Stomach (tissue), 9 donors: ENCODE measurements around the gene RNPEPL1. TPM values are rescaled to one million over a fixed set of nuclear protein-coding genes. Genes with fewer than 3 reads are reported as not detected.

Experiments
- DNase-seq, 2 donors: peaks; one replicate each; pipeline versions ENCODE4 v3.0.0 to v3.0.0-alpha.2; 2013 to 2019
- H3K27ac ChIP-seq, 5 donors: fragments of 200-600 bp in 4 of 5; sonication (generic) in 4 of 5; one replicate each; pipeline ENCODE4 v1.5.1; 2013 to 2019; ENCODE audit warnings: mild to moderate bottlenecking in 1 of 5, moderate library complexity in 1 of 5
- H3K27me3 ChIP-seq, 3 donors: fragments of 200-600 bp; sonication (generic); one replicate each; pipeline ENCODE4 v1.5.1; 2017 to 2019; ENCODE audit warnings: mixed run types in 1 of 3
- H3K36me3 ChIP-seq, 4 donors: fragments of 200-600 bp; sonication (generic); 1 replicate in 3 of 4; 2 replicates in 1 of 4; pipeline ENCODE4 v1.5.1; 2016 to 2019
- H3K4me1 ChIP-seq, 4 donors: fragments of 200-600 bp; sonication (generic); one replicate each; pipeline ENCODE4 v1.5.1; 2016 to 2019
- H3K4me3 ChIP-seq, 4 donors: fragments of 200-600 bp; sonication (generic) in 3 of 4; one replicate each; pipeline ENCODE4 v1.5.1; 2016 to 2019; ENCODE audit warnings: mild to moderate bottlenecking in 1 of 4
- H3K9me3 ChIP-seq, 4 donors: fragments of 200-600 bp; sonication (generic); one replicate each; pipeline ENCODE4 v1.5.1; 2016 to 2019
- EP300 ChIP-seq: sonication (generic); formaldehyde crosslinking; IDR thresholded peaks from one replicate; pipeline ENCODE4 v1.6.1; 2017; ENCODE audit warnings: antibody characterized with exemption
- POLR2A ChIP-seq, 4 donors: fragments of 450-650 bp; IDR thresholded peaks; one replicate each; pipeline ENCODE4 v1.6.1; 2016; ENCODE audit warnings: antibody characterized with exemption in 4 of 4, control low read depth in 2 of 4, mild to moderate bottlenecking in 1 of 4, moderate library complexity in 1 of 4
- POLR2AphosphoS5 ChIP-seq, 3 donors: sonication (generic); formaldehyde crosslinking; IDR thresholded peaks; one replicate each; pipeline ENCODE4 v1.6.1; 2016; ENCODE audit warnings: antibody characterized with exemption in 3 of 3
- WGBS, 5 donors: extraction: QIAGEN DNeasy Blood & Tissue Kit in 3 of 5; methylation state at CpG; one replicate each; pipeline versions ENCODE4 v1.1.5 to v1.1.7; 2013 to 2018; 5-methylcytosine and 5-hydroxymethylcytosine counted together
- intact Hi-C: fragments of 100-400 bp; cut with DNase I; formaldehyde crosslinking; loops from one replicate; pipeline ENCODE4 v1.15.1; 2023; ENCODE audit warnings: low total_unique reads
- polyA plus RNA-seq, 3 donors: library from polyadenylated mRNA; stranded (reverse); fragments of 200-250 nt; gene quantifications; one replicate each; pipeline ENCODE4 v1.2.3, GENCODE V29; 2013
- total RNA-seq, 5 donors: library from RNA; depleted of rRNA; stranded (reverse); fragments of >200 nt; gene quantifications; one replicate each; pipeline versions ENCODE4 v1.1.0 to v1.2.3, GENCODE V29; 2014 to 2016
- TF ChIP-seq, protein P1 (sequence below), 7 experiments: fragments of 450-650 bp in 4 of 7; fragments of 200-600 bp in 3 of 7; sonication (generic) in 3 of 7; IDR thresholded peaks; one replicate each; pipeline ENCODE4 v1.5.1; 2016 to 2019; ENCODE audit warnings: antibody characterized with exemption in 7 of 7, control low read depth in 2 of 7, mild to moderate bottlenecking in 1 of 7
- donor health status: healthy with polysubstance abuse.
- donor health status: Bipolar disorder and iron deficiency.
- donor health status: healthy.

Gene RNPEPL1
- total and polyA plus RNA-seq, 8 donors: 32.7 to 196 (median 124) TPM

DNA sequence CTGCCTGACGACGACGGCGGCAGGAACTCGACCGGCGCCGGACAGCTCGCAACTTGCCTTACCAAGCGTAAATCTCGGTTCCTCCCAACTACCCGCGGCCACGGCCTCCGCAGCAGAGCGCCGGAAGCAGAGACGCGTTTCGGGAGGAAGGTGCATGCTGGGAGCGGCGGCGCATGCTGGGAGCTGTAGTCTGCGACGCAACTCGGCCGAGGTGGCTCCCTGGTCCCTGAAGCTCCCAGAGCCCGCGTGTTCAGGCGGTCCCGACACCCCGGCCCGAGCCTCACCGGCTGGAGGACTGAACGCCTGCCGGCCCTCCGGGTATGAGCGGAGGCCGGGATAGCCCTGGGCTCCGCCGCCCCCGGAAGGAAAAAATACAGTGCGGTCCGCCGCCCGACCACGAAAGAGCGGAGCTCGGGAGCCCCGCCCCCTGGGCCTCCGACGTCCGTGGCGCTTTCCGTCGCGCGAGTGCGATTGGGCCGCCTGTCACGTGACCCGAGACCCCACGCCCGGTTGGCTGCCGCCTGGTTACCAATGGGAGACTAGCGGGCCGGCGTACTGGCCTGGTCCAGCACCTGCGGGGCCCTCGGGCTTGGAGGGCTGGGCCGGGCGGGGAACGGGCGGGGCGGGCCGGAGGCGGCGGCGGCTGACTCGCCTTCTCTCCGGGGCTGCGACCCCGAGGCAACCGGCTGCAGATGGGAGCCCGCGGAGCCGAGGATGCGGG, 18.1 kb downstream of the RNPEPL1 start, which contains the start of gene CAPN10:
Gene CAPN10, plus strand, starts transcription at position 537 of the 721 bp plus-strand sequence. Its CDS starts 178 bp downstream, at position 715.
- H3K27me3 ChIP-seq: no peaks in the 10 kb centered on the region
- no peaks in the 10 kb centered on the region for H3K9me3 ChIP-seq
- peak; percentile 99 for DNase-seq
- intact Hi-C loops: no loop called here
- peak within 1 kb of the TSS; percentile 89 to 98 (median 93) for H3K27ac ChIP-seq
- WGBS, 5 donors: 0 to 1% (median 0%) methylated on average over 14 to 88 of the region's 88 CpGs
- peak within 1 kb of the TSS; percentile 75 to 91 (median 80) for H3K4me3 ChIP-seq
- H3K36me3 ChIP-seq: peaks cover 5 to 26% (median 22%) of the 10 kb centered on the region in 4 donors
- peaks cover 39 to 63% (median 52%) of the 10 kb centered on the region in 4 donors for H3K4me1 ChIP-seq
- TF ChIP-seq POLR2AphosphoS5 (IDR thresholded peaks at IDR 0.05) (peak; percentile 73 to 96 (median 86)), EP300 (no peak), POLR2A (IDR thresholded peaks at IDR 0.05) (peak in 1 of 4 donors; percentile 6)
- TF ChIP-seq, protein P1, sequence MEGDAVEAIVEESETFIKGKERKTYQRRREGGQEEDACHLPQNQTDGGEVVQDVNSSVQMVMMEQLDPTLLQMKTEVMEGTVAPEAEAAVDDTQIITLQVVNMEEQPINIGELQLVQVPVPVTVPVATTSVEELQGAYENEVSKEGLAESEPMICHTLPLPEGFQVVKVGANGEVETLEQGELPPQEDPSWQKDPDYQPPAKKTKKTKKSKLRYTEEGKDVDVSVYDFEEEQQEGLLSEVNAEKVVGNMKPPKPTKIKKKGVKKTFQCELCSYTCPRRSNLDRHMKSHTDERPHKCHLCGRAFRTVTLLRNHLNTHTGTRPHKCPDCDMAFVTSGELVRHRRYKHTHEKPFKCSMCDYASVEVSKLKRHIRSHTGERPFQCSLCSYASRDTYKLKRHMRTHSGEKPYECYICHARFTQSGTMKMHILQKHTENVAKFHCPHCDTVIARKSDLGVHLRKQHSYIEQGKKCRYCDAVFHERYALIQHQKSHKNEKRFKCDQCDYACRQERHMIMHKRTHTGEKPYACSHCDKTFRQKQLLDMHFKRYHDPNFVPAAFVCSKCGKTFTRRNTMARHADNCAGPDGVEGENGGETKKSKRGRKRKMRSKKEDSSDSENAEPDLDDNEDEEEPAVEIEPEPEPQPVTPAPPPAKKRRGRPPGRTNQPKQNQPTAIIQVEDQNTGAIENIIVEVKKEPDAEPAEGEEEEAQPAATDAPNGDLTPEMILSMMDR (IDR thresholded peaks at IDR 0.05): no peak

DNA sequence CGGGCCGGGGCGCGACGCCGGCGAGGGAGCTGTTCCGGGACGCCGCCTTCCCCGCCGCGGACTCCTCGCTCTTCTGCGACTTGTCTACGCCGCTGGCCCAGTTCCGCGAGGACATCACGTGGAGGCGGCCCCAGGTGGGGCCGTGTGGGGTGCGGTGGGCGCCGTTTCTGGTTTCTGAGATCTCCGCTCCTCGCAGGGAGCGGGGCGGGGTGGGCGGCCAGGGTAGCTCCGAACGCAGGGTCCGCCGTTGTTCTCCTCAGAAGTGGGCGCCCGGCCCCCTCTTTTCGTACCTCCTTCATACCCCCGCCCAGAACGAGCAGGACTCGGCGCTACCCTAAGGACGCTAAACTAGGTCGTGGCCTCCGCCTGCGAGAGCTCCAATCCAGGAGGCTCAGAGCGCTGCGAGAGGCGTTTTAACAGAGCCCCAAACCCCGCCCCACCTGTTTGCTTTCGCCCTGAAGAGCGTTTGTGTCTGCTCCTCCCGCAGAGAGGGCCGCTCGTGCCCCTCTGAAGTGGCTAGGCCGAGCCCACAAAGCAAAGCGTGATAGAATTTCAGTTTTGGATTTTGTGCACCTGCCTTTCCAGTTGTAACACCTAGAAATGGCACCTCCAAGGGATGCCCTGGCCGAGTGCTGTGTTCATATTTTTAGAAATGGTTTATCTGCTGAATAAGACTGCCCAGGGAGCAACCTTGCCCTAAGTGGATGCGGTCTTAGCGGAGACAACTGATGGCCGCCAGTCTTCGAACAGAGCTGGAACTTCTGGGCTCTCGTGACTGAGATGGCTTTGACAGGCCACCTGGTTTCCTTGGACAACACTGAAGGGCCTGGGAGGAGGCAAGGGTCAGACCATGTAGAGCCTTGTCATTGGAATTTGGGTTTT, 18.9 kb downstream of the RNPEPL1 start:
- Histone ChIP-seq H3K27me3 (no peaks in the 10 kb centered on the region), H3K27ac (peak overlapping the region; percentile 71 to 98 (median 93)), H3K4me1 (peaks cover 39 to 62% (median 52%) of the 10 kb centered on the region in 4 donors), H3K9me3 (no peaks in the 10 kb centered on the region), H3K4me3 (peak overlapping the region; percentile 75 to 91 (median 80)), H3K36me3 (peaks cover 5 to 31% (median 30%) of the 10 kb centered on the region in 4 donors)
- intact Hi-C loops: no loop called here
- TF ChIP-seq POLR2AphosphoS5 (IDR thresholded peaks at IDR 0.05): no peak
- TF ChIP-seq EP300: no peak
- no peak for TF ChIP-seq POLR2A (IDR thresholded peaks at IDR 0.05)
- 2 to 9% (median 3%) methylated on average over 18 to 62 of the region's 62 CpGs for WGBS, 5 donors
- DNase-seq: peak; percentile 51 to 66

DNA sequence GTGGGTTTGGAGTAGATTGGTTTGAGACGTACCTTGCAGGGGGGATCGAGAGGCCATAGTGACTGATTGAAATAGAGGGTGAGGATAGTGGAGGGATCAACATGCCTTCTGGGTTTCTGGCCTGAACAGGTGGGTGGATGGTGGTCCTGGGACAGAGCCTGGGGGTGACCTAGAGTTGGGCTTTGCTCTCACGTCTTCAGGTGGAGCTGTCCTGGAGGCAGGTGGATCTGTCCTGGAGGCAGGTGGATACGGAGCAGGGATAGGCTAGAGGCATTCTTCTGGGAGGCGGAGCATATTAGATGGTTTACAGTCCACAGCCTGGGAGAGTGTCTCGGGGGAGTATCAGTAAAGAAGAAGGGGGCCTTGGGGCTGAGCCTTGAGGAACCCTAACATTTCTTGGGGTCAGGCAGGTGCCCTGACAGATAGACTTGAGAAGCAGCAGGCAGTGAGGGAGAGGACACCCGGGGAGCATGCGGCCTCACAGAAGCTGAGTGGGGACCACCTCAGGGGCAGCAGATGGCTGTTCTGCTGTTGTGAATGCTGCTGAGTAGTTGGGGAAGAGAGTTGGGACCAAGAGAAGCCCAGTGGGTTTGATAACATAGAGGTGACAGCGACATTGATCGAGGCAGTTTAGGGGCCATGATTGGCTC, 19.8 kb downstream of the RNPEPL1 start:
- 75 to 82% (median 81%) methylated on average over 10 of the region's 10 CpGs for WGBS, 5 donors
- intact Hi-C loops: no loop called here
- Histone ChIP-seq H3K4me1 (peaks cover 39 to 59% (median 53%) of the 10 kb centered on the region in 4 donors), H3K27ac (no peak overlapping the region), H3K36me3 (peaks cover 5 to 41% (median 39%) of the 10 kb centered on the region in 4 donors), H3K4me3 (peak overlapping the region; percentile 75 to 91 (median 80)), H3K27me3 (no peaks in the 10 kb centered on the region), H3K9me3 (no peaks in the 10 kb centered on the region)
- TF ChIP-seq POLR2AphosphoS5 (IDR thresholded peaks at IDR 0.05): no peak
- no peak for TF ChIP-seq POLR2A (IDR thresholded peaks at IDR 0.05)
- no peak for TF ChIP-seq EP300
- TF ChIP-seq, protein P1 (IDR thresholded peaks at IDR 0.05): no peak
- DNase-seq: no peak

DNA sequence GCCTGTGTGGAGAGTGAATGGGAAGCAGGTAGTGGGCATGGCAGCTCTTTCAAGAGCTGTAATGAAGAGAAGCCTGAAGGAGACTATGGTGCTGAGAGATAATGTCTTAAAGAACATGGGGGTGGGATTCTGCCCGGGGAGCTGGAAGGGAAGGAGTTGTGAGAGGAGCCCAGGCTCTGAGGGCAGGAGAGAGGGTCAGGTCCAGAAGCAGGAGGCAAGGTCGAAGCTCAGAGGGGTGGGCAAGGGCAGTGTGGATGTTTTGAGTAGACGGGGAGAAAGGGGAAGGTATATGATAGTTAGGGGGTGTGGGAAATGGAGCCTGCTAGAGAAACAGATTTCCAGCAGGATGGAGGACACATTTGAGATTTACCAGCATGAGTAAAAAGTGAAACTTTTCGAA, 20.4 kb downstream of the RNPEPL1 start:
- no peak overlapping the region for H3K4me3 ChIP-seq
- H3K27me3 ChIP-seq: no peaks in the 10 kb centered on the region
- WGBS, 5 donors: 72 to 86% (median 81%) methylated on average over 4 of the region's 4 CpGs
- TF ChIP-seq EP300: no peak
- no peak for TF ChIP-seq POLR2A (IDR thresholded peaks at IDR 0.05)
- TF ChIP-seq, protein P1 (IDR thresholded peaks at IDR 0.05): no peak
- TF ChIP-seq POLR2AphosphoS5 (IDR thresholded peaks at IDR 0.05): no peak
- peaks cover 39 to 61% (median 52%) of the 10 kb centered on the region in 4 donors for H3K4me1 ChIP-seq
- H3K27ac ChIP-seq: no peak overlapping the region
- DNase-seq: no peak
- intact Hi-C loops: no loop called here
- H3K9me3 ChIP-seq: no peaks in the 10 kb centered on the region
- peaks cover 5 to 45% (median 45%) of the 10 kb centered on the region in 4 donors for H3K36me3 ChIP-seq
